GM12864 (cell line): ENCODE measurements around the gene ST7.

Experiments
- DNase-seq: peaks from one replicate; pipeline ENCODE4 v3.0.0-alpha.2; 2011; ENCODE audit warnings: low read depth
- H3K4me3 ChIP-seq: 2 replicates; pipeline ENCODE4 v1.5.1; 2011; ENCODE audit warnings: mild to moderate bottlenecking, low read depth, low read length, control low read depth
- TF ChIP-seq, protein P1 (sequence below): IDR thresholded peaks from 2 replicates; pipeline ENCODE4 v1.5.1; 2011; ENCODE audit warnings: low read depth, mild to moderate bottlenecking, moderate library complexity, low read length, control low read depth, inconsistent platforms; ENCODE audit errors: missing control alignments

Gene ST7

DNA sequence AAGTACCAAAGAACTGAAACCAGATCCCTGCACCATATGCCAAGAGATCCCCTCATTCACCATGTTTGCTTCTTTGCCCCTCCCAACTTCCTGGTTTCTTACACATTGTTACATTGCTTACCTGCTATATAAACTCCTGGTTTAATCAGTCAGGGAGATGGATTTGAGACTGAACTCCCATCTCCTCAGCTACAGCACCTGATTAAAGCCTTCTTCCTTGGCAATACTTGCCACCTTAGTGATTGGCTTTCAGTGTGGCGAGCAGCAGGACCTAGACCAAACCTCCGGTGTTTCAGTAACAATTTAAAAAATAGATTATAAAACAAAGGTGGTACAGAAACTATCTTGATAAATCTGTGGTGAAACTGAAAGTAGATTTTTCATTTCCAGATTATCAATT, 122.6 kb downstream of the ST7 start:
- DNase-seq, result no peak
- H3K4me3 ChIP-seq, result no peak overlapping the region
- TF ChIP-seq, protein P1, sequence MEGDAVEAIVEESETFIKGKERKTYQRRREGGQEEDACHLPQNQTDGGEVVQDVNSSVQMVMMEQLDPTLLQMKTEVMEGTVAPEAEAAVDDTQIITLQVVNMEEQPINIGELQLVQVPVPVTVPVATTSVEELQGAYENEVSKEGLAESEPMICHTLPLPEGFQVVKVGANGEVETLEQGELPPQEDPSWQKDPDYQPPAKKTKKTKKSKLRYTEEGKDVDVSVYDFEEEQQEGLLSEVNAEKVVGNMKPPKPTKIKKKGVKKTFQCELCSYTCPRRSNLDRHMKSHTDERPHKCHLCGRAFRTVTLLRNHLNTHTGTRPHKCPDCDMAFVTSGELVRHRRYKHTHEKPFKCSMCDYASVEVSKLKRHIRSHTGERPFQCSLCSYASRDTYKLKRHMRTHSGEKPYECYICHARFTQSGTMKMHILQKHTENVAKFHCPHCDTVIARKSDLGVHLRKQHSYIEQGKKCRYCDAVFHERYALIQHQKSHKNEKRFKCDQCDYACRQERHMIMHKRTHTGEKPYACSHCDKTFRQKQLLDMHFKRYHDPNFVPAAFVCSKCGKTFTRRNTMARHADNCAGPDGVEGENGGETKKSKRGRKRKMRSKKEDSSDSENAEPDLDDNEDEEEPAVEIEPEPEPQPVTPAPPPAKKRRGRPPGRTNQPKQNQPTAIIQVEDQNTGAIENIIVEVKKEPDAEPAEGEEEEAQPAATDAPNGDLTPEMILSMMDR, result no peak

DNA sequence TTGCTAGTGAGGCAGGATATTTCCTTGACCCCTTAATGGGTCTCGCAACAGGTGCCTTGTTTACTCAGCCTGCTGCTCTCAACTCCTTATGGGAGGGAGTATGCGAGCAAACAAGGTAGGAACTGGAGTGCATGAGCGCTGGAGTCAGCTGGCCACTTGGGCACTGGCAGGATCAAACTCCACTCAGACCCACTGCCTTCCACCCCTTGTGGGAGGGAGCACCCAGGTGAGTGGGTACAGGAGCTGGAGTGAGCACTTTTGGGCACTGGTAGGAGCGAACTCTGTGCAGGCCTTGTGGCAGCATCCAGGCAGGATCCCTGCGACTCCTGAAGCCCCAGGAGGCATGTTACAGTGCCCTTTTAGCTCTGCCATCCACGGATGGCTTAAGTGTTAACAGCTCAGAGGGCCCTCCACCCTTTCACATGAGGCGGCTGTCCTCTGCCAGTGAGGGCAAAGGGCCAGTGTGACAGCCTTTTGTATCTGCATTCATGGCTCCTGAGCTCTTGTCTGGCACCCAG, 123.2 kb downstream of the ST7 start:
- H3K4me3 ChIP-seq, result no peak overlapping the region
- TF ChIP-seq, protein P1, result no peak
- DNase-seq, result no peak

DNA sequence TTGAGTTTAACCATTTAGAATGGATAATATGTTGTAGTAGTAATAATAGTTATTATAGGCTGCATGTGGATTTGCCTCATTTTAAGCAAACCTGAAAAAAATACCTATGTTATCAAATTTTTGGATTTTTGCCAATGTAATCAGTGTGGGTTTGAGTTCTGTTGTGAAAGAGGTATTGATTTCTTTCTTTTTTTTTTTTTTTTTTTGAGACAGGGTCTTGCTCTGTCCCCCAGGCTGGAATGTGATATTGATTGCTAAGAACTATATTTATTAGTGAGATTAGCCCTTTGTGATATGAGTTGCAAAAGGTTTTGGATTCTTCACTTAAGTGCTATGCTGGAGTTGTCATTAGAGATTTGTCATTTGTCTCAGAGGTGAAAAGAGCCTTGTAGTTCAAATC, 124.4 kb downstream of the ST7 start:
- DNase-seq, result no peak
- H3K4me3 ChIP-seq, result no peak overlapping the region
- TF ChIP-seq, protein P1, result no peak

DNA sequence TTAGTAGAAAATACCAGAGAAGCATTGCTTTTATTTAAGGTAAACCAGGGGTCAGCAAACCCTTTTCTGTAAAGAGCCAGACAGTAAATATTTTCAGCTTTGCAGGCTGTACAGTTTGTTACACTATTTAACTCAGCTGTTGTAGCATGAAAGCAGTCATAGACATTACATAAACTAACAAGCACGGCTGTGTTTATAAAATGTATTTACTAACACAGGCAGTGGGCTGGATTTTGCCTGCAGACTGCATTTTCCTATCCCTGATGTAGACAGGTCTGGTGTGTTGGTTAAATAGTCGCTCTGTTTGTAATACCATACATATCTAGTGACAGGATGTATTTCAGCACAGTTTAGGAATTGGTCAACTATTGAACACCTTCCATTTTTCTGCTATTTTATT, 129.3 kb downstream of the ST7 start:
- no peak for DNase-seq
- TF ChIP-seq, protein P1, result no peak
- H3K4me3 ChIP-seq, result no peak overlapping the region

DNA sequence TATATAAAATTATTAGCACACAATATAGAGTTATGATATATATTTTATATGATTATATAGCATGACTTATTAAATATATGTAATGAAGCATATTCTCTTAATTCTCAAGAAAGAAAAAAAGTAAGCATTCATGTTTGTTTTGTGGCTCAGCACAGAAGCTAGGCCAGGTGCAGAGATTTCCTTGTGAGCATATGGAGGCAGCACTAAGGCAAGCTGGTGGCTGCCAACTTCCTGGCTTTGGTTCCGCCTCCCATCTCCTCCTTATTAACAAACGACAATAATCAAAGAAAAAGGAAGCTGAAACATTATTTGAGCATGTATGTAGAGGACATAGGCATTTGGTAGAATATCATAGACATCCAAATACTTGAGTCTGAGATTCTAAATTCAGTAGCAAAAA, 130.3 kb downstream of the ST7 start:
- TF ChIP-seq, protein P1, result no peak
- no peak overlapping the region for H3K4me3 ChIP-seq
- DNase-seq, result no peak

DNA sequence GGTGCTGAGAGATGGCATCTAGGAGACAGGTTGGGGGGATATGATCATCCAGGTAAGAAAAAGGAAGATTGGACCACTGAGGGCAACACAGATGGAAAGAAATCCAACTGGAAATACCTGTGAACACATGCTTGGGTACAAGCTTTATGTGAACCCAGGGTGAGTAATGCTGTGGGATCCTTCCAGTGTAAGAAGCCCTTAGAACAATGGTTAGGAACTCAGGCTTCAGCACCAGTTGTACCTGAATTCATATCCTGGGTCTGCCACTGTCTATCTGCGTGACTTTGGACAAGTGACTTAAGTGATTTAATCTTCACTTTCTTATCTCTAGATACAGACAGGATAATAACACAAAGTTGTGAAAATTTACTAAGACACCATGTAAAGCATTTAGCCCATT, 131.0 kb downstream of the ST7 start:
- TF ChIP-seq, protein P1, result no peak
- no peak overlapping the region for H3K4me3 ChIP-seq
- no peak for DNase-seq

DNA sequence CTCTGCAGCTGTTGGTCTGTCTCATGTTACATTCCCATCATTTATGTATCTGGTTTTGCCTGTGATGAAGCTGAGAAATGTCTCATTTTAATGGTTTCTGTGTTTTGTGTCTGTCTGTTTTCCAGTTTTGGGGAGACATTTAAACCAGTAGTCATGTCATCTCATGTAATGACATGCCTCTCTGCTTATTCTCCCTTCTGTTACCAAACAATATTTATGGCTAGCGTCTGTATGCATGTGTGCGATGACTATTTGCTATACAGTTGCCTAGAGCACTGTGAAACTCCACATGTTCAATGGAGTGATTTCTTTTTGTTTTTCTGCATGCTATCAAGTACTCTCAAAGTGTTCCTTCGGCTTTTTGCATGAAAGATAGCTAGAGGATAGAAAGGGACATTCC, 132.0 kb downstream of the ST7 start:
- H3K4me3 ChIP-seq, result no peak overlapping the region
- DNase-seq, result no peak
- TF ChIP-seq, protein P1, result no peak
